H1 (cell line): ENCODE results near the gene TMPRSS3. TPM values are rescaled to one million over a fixed set of nuclear protein-coding genes. Genes with fewer than 3 reads are reported as not detected.

Experiments
- CBX8 ChIP-seq: fragments of 300-800, 300-1000 bp; sonication (generic); IDR thresholded peaks from 2 replicates; pipeline ENCODE4 v1.7.1; 2016; ENCODE audit warnings: low read depth, low read length, borderline replicate concordance
- CREB1 ChIP-seq: IDR thresholded peaks from 2 replicates; pipeline ENCODE4 v1.6.1; 2012; ENCODE audit warnings: inconsistent platforms
- POLR2AphosphoS5 ChIP-seq: IDR thresholded peaks from 2 replicates; pipeline ENCODE4 v1.6.1; 2011; ENCODE audit warnings: low read depth, low read length
- SIRT6 ChIP-seq: IDR thresholded peaks from one replicate; pipeline ENCODE4 v1.7.1; 2012; ENCODE audit warnings: low read length, inconsistent platforms
- TAF7 ChIP-seq: optimal IDR thresholded peaks from 2 replicates; pipeline ENCODE3; 2011; ENCODE audit warnings: low read depth, mild to moderate bottlenecking, inconsistent platforms, low read length, moderate library complexity, borderline replicate concordance
- YY1 ChIP-seq: IDR thresholded peaks from 2 replicates; pipeline ENCODE4 v1.6.1; 2011; ENCODE audit warnings: low read depth, mild to moderate bottlenecking, low read length
- polyA plus RNA-seq, 7 experiments: library from polyadenylated mRNA; depleted of rRNA in 3 of 7; stranded (reverse) in 5 of 7; unstranded in 2 of 7; fragments of >200 nt in 5 of 7; fragments of 200-250 nt in 2 of 7; gene quantifications; 1 replicate in 5 of 7; 2 replicates in 1 of 7; 4 replicates in 1 of 7; pipeline versions ENCODE4 v1.2.1 to v1.2.3, GENCODE V29; 2011 to 2013; ENCODE audit warnings: missing spikeins in 2 of 7, mixed read lengths in 2 of 7
- total RNA-seq: library from RNA; stranded (reverse); fragmentation: NEBNext Ultra II Directional; extraction: Animal tissue kit (Norgen Biotek cat#: 25700); gene quantifications from 2 replicates; pipeline ENCODE4 v1.2.1, GENCODE V29; 2021

TMPRSS3 gene
- total and polyA plus RNA-seq, 2 of the 8 experiments (the other 6 are each of a cell fraction or from before 2014, with no cell fraction given): 0.38 TPM; not detected in 1

DNA sequence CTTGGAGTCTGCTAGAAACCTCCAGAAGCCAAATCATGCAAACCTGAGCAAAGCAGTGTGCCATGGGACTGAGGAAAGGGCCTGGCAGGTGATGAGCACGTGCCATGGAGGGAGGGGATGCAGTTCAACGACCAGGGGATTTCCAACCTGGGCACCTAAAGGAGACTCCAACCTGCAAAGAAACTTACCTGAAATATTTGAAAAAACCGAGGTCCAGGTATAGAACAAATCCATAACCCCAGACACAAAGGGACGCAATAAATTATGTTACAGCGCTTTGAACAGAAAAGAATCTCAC, 16.7 kb upstream of the TMPRSS3 start (continued):
- TF ChIP-seq CBX8 (no peak), SIRT6 (no peak), POLR2AphosphoS5 (no peak), YY1 (no peak), CREB1 (no peak), TAF7 (no peak)
